GM10266 (cell line): ENCODE results near the gene CACNA1E.
"Not testable (repeated sequence)": the region's sequence is repeated elsewhere in the genome, so short reads cannot be mapped to it uniquely, and the experiment has no call there.

Experiments used
- DNase-seq: peaks from one replicate; pipeline ENCODE4 v3.0.0; 2012; ENCODE audit errors: extremely low spot score
- TF ChIP-seq, protein P1 (sequence below): IDR thresholded peaks from 2 replicates; pipeline ENCODE4 v1.5.1; 2012; ENCODE audit warnings: mild to moderate bottlenecking, low read depth; ENCODE audit not compliant: control insufficient read depth, insufficient read depth; ENCODE audit errors: missing control alignments

CACNA1E gene

GRCh38 chr1:181531951-181532600 lies 48.8 kb downstream of the CACNA1E start:
- no peak for DNase-seq
- TF ChIP-seq, protein P1, sequence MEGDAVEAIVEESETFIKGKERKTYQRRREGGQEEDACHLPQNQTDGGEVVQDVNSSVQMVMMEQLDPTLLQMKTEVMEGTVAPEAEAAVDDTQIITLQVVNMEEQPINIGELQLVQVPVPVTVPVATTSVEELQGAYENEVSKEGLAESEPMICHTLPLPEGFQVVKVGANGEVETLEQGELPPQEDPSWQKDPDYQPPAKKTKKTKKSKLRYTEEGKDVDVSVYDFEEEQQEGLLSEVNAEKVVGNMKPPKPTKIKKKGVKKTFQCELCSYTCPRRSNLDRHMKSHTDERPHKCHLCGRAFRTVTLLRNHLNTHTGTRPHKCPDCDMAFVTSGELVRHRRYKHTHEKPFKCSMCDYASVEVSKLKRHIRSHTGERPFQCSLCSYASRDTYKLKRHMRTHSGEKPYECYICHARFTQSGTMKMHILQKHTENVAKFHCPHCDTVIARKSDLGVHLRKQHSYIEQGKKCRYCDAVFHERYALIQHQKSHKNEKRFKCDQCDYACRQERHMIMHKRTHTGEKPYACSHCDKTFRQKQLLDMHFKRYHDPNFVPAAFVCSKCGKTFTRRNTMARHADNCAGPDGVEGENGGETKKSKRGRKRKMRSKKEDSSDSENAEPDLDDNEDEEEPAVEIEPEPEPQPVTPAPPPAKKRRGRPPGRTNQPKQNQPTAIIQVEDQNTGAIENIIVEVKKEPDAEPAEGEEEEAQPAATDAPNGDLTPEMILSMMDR, result no peak

DNA sequence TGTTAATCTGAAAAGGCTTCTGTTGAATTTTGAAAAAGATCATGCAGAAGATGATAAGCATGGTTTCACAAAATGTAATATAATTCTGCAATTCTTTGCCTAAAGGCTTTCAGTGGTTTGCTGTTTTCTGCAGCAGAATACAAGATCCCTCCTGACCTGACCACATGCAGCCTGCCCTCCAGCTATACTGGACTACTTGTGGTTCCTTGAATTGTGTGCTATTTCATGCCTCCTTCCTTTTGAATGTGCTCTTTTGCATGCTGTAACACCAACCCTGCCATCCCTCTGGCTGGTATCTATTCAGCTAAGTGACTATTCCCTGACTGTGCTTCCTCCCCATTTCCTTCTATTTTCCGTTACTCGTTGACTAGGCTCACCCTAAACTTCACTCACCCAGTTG lies 55.5 kb downstream of the CACNA1E start:
- TF ChIP-seq, protein P1, result no peak
- no peak for DNase-seq

- DNase-seq, result no peak
- TF ChIP-seq, protein P1, result no peak
Measured at GRCh38 chr1:181541458-181541857, 58.1 kb downstream of the CACNA1E start.

GRCh38 chr1:181541947-181542346 lies 58.6 kb downstream of the CACNA1E start:
- no peak for DNase-seq
- TF ChIP-seq, protein P1, result no peak

DNA sequence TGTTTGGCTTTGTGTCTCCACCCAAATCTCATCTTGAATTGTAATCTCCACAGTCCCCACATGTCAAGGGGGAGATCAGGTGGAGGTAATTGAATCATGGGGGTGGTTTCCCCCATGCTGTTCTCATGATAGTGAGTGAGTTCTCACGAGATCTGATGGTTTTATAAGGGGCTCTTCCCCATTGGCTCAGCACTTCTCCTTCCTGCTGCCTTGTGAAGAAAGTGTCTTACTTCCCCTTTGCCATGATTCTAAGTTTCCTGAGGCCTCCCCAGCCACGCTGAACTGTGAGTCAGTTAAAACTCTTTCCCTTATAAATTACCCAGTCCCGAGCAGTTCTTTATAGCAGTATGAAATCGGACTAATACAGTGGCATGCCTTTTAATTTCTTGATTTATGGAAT lies 59.1 kb downstream of the CACNA1E start:
- not testable (repeated sequence) for DNase-seq

DNA sequence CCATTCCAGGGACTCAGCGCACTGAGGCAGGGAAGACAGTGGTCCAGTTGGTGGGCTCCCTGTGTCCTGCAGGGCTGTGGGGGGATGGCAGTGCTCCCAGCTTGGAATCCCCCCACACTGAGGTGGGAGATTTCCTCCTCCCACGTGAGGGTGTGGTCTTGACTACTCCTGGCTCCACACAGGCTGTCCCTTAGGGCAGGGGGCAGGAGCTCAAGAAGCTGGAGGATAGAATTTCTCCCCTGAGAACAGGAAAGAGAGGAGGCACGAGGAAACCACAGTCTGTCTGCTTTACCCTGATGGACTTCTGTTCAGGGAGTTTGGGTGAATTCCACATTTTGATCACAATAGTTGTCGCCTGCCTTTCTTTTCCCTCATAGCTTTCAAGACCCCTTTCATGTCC lies 62.1 kb downstream of the CACNA1E start:
- TF ChIP-seq, protein P1, result no peak
- DNase-seq, result no peak

- DNase-seq, result no peak
- TF ChIP-seq, protein P1, result no peak
Measured at GRCh38 chr1:181548497-181548896, 65.2 kb downstream of the CACNA1E start.

- DNase-seq, result no peak
- TF ChIP-seq, protein P1, result no peak
Measured at GRCh38 chr1:181551249-181551648, 67.9 kb downstream of the CACNA1E start.
